EH (cell line): ENCODE data around the gene FAM78B.

ENCODE experiments used
- DNase-seq: peaks from one replicate; pipeline ENCODE4 v3.0.0-alpha.2; 2015; ENCODE audit warnings: low read depth

Gene FAM78B

DNA sequence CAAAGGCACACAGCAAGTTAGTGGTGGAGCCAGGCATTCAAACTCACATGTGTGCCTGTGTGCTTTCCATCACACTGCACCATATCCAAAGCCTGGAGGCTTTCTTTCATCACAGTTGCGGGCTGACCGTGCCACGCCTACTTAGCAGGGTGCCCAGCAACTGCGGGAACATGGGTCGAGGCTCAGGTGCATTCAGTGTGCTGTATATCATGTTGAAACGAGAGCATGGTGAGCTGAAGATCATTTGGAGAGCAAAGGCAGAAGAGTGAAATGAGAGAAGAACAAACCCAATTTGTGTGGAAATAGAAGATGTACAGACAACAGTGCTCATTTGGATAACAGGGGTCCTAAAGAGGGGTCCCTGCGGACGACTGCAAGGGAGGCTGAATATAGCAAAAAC, 46.5 kb downstream of the FAM78B start:
- DNase-seq = no peak

GRCh38 chr1:166119471-166119965, 47.3 kb downstream of the FAM78B start:
- DNase-seq = no peak

GRCh38 chr1:166117776-166118175, 49.0 kb downstream of the FAM78B start:
- DNase-seq = no peak

DNA sequence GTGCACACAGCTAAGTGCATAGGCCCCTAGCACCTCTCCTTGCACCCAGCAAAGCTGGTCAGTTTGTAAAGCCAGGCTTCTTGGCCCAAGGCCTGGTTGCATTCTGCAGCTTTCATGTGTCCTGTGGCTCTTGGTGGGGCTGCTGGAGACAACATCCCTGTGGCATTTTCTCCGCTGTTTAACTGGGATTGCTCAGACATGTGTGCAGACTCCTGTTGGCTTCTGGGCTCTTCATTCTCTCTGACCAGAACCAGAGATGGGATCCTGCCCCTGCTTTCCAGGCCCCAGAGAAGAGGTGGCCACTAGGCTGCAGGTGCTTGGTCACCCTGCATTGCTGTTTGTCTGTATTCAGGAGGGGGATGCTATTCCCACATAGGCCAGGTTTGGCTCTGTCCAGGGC, 50.8 kb downstream of the FAM78B start:
- DNase-seq = no peak

- DNase-seq = no peak
Measured at GRCh38 chr1:166114419-166114818, 52.4 kb downstream of the FAM78B start.

GRCh38 chr1:166113630-166114029, 53.2 kb downstream of the FAM78B start:
- DNase-seq = no peak

DNA sequence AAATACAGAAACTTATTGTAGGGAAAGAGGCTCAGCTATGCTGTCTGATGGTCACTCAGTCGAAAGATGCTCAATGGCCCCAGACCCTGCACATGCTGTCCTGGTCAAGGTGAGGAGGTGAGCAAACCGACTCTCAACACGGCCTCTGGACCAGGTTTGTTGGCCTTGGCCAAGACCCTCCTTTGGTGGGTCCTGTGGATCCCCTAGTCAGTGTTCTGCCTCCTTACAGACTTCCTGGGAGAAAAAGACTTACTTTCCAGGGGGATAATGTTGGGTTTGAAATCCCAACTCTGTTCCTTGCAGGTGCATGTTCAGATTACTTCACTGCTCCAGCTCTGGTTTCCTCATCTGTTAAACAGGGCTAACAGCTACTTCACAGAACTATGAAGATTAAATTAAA, 53.8 kb downstream of the FAM78B start:
- DNase-seq = no peak

DNA sequence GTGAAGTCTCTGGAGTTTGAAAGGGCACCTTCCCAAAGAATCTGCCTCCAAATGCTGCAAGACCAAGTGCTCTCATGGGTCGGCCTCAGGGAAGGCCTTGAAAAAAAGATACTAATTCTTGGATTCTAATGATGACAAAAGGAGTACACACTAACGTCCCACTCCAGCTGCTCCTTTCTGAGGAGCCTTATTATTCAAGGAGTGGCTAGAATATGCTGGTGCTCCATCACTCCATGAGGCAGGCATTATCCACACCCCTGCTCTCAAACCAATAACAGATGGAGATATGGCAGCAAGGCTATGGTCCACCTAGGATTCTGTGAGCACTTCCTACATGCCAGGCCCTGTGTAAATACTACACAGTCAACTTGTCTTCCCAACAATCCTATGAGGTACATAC, 54.4 kb downstream of the FAM78B start:
- DNase-seq = no peak

GRCh38 chr1:166111430-166111829, 55.4 kb downstream of the FAM78B start:
- no peak for DNase-seq

- DNase-seq = no peak
Measured at GRCh38 chr1:166090244-166090643, 76.6 kb downstream of the FAM78B start.

- no peak for DNase-seq
Measured at GRCh38 chr1:166089804-166090203, 77.0 kb downstream of the FAM78B start.

DNA sequence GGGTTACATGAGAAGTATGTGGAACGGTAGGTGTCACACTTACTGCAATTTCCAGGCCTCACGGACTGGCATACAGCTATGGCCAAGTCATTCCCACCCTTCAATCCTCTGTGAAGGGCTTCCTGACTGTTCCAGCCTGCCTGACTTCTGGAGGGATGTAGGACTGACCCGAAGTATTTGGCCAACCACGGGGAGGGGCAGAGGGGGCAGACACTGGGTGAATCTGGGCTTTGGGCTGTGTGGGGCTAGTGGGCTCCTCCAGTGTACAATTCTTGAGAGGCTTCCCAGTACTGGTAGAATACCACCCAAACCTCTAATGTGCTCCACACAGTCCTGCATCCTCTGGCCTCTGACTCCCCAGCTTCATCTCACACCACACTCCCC, 78.2 kb downstream of the FAM78B start:
- no peak for DNase-seq

- no peak for DNase-seq
Measured at GRCh38 chr1:166087734-166088571, 78.8 kb downstream of the FAM78B start.

DNA sequence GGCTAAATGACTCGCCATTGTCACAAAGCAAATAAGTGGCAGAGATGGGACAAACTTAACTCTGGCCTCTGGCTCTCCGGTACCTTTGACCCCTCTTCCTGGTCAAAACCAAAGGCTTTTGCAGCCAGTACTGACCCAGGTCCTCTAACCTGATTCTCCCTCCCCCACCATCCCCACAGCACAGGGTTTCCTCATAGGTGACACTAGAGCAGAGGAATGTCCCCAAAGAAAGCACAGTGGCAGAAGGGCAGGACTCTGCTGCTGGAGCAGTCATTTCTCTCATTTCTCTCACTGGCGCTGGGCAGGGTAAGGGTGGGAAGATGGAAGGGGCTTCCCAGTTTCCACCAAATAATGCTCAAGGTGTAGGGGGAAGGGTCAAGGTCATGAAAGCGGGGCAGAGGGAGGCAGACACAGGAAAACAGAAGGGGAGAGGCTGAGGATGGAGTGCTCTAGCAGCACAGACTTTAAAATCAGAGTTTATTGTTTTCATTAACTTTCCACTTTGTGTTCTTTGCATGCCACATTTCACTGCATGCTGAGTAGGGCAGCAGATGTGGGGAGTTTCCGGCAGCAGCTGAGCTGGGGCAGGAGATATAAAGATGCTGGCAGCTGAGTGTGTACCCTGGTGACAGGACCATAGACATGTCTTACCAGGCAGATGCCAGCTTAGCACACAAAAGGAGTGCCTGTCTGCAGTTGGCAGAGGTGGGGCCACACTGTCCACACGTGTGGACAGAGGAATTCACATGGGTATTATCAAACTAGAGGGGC, 80.5 kb downstream of the FAM78B start:
- DNase-seq = no peak

DNA sequence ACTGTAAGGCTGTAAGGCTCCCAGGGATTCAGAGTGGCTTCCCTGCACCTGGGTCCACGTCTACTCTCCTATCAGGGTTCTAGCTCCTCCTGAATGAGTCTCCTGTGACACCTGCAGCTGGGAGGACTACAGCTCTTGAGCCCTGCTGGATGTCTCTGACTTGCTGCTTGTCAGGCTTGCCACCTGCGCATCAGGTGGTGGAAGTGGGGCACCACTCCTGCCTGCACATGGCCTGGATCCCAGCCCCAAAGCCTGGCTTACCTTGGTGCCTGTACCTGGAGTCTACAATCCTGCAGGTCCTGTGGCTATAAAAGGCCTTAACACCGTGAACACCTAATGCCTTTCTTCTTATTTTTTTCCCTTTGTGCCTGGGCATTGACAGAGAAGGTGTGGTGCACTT, 82.2 kb downstream of the FAM78B start:
- DNase-seq = no peak

DNA sequence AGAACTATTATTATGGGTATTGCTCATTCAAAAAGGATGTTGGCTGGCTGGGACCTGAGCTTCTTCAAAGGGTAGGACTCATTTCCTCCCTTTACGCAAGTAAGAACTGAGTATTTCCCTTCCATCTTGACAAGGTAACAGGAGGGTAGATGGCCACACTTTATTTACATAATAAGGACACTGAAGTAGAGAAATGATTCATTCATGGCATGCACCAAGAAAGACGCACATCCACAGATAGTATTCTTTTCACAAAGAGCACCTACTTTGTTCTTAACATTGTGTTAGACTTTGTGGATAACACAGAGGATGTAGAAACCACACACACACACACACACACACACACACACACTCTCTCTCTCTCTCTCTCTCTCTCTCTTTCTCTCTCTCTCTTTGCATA, 82.9 kb downstream of the FAM78B start:
- DNase-seq = no peak

DNA sequence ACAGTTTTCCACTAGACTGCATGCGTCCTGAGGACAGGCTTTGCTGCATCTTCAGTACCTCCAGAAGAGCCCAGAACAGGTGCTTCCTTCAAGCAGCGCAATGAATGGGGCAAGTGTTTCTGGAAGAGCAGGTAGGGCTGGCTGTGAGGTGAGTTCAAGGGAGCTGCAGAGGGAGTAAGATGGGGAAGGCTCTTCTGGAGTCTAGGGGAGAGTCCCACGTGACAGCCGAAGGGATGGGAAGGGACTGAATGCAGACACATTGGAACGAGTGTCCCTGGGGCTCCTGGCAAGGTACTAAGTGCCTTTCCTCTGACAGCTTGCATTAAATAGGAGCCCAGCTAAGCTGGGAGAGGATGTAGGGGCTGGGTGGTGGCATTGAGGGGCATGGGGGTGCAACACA, 84.2 kb downstream of the FAM78B start:
- DNase-seq = no peak

DNA sequence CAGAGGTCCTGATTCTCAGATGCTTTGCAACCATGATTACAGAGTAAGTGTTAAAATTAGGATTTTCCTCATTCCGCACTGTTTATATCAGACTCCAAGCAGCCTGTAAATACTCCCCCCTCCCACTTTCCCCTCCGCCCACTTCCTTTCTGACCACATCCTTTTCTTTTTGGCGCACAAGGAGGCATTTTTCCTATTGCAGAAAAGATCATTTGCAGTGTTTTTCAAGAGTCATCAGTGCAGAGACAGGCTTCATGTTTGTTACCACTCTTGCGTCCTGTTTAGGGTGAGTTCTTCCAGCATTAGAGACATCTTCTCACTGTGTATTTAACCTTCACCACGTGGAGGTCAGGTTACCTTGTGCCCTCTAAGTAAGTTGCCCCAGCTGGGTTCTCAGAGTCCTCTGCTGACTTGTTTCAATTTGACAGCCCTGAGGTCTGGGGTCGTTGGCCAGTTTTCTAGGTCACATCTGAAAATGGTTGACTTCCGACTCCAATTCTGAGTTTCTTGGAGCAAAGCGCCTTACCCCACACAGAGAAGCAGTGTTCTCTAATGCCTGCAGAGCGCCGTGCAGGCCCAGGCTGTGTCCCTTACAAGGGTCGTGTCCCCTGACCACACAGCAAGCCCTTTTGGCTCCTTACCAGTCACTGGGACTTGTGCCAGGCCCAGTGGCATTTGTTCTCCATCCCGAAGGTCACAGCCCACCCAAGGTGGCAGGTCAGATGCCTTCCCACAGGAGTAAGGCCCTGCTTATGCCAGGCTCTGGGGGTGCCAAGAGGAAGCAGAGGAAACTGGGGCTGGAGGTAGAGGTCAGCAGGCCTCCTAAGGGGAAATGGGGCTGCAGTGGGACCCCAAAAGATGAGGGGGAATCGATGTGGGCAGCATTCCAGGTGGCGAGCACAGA, 85.6 kb downstream of the FAM78B start:
- no peak for DNase-seq

DNA sequence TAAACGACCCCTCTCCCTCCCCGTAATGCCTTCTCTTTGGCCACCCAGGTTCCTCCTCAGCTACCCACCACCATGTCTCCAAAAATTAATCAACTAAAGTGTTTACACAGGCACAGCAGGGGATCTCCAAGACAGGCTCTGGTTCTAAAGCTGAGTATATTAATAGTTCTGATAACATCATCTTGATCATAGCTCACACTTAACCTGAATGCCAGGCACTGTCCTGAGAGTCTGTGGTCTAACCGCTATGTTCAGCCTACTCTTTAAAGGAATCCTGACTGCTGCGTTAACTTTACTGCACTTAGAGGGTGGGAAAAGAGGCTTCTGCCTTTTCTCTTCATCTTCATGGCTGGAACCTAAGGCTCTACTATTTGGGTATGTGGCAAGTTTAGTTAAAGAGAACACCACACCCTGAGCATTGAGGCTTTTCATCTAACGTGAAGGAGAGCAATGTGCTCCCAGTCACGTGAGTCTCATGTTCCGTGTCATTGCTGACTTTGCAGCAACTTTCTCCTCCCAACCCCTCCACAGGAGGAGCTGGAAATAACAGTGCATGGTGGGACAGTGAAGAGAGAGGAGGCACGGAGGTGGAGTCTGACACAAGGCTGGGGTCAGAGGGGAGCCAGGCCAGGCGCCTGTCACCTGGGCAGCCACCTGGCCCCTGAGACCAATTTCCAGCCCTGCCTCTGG, 86.4 kb downstream of the FAM78B start:
- DNase-seq = no peak

DNA sequence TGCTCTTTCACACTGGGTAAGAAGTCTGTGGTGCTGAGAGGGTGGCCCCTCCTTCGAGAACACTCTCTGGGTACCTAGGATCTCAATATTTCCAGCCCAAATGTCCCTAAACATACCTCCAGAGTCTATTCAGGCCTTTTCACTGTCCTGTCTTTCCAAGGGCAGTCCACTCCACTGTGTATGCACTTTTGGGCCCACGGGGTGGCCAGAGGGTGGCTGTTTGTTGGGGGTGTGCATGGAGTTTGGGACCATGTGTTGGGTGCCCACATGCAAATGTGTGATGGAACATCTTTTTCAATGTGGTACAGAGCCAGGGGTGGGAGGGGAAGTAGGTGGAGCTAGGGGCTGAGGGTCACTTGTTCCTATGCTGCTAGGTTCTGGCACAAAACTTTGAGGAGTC, 87.5 kb downstream of the FAM78B start:
- no peak for DNase-seq

DNA sequence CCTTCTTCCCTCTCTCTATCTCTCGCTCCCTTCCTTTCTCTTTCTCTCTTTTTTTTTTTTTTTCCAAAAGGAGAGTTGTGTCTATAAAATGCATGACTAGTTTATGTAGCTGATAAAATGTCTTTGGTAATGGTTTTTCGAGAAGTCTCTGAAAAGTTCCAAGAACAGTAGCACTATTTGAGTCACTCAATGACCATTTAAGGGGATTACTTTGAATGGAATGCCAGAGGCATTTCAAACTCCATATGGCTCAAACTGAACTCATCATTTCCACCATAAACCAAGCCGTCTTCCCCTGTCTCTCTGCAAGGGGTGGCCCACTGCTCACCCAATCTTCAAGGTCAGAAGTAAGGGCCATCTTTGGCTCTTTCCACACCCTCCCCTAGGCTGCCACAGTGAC, 93.3 kb downstream of the FAM78B start:
- DNase-seq = peak; percentile 0

GRCh38 chr1:166069390-166069789, 97.4 kb downstream of the FAM78B start:
- DNase-seq = peak; percentile 5
